ENCODE results near the gene U2AF1L4.

GRCh38 chr19:35784503-35785338, 39.5 kb upstream of the U2AF1L4 start:
- TF ChIP-seq CTCF (conservative IDR thresholded peaks at IDR 0.05; ENCODE audit: low read depth, low read length): no peak
- no peak for TF ChIP-seq POLR2A (IDR thresholded peaks at IDR 0.05; ENCODE audit: low read depth, low read length)
- no peak for TF ChIP-seq BHLHE40 (IDR thresholded peaks at IDR 0.05; ENCODE audit: low read depth, low read length)
- TF ChIP-seq MXI1 (IDR thresholded peaks at IDR 0.05; ENCODE audit: borderline replicate concordance, low read depth, low read length): no peak
- no peak for TF ChIP-seq SMC3 (IDR thresholded peaks at IDR 0.05; ENCODE audit: low read depth, low read length)
- no peak for TF ChIP-seq RFX5 (IDR thresholded peaks at IDR 0.05; ENCODE audit: low read depth, low read length)
- TF ChIP-seq RCOR1 (IDR thresholded peaks at IDR 0.05; ENCODE audit: insufficient replicate concordance, low read length): no peak
- no peak for TF ChIP-seq MAZ (IDR thresholded peaks at IDR 0.05; ENCODE audit: borderline replicate concordance, low read depth, low read length)
- TF ChIP-seq RAD21 (IDR thresholded peaks at IDR 0.05; ENCODE audit: low read length): no peak
